Loucy (cell line): ENCODE measurements around the gene TCF15.

Experiments used
- EZH2phosphoT487 ChIP-seq: fragments of 200-600 bp; IDR thresholded peaks from 2 replicates; pipeline ENCODE4 v1.6.1; 2018; ENCODE audit warnings: antibody characterized with exemption, mild to moderate bottlenecking, moderate library complexity, borderline replicate concordance
- TF ChIP-seq, protein P1 (sequence below): fragments of 200-600 bp; sonication (generic); conservative IDR thresholded peaks from 2 replicates; pipeline ENCODE4 v1.5.1; 2014; ENCODE audit warnings: mild to moderate bottlenecking, antibody characterized with exemption, low read length

DNA sequence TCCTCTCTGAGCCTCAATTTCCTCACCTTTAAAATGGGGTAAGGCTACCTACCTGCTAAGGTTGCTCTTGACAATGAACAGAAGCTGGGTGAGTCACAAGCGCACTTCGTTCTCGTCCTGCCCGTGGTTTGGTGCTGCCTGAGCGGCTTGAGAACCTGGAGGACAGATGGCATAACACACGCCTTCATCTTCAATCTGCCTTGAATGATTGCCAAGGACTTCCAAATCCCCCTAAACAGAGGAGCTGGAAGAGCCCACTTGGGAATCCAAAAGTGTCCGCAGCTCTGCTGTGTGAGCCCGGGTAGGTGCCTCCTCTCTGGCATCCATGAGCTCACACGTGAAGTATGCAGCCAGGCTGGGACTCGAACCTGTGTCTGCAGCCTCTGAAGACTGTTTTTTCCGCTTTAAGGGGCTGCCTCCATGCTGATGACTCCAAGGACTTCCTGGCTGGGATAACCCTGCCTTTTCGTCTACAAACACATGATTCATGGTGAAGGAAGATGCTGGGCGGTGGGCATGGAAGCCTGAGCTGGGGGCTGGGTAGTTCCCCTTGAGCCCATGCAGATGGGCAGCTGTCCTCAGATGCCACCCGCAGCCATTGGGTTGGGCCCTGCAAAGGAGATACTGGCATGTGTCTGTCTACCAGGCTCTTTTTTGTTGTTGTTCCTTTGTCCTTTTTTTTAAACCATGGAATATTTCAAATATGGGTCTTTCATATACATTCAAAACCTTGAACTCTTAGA lies 41.3 kb downstream of the TCF15 start:
- TF ChIP-seq, protein P1, sequence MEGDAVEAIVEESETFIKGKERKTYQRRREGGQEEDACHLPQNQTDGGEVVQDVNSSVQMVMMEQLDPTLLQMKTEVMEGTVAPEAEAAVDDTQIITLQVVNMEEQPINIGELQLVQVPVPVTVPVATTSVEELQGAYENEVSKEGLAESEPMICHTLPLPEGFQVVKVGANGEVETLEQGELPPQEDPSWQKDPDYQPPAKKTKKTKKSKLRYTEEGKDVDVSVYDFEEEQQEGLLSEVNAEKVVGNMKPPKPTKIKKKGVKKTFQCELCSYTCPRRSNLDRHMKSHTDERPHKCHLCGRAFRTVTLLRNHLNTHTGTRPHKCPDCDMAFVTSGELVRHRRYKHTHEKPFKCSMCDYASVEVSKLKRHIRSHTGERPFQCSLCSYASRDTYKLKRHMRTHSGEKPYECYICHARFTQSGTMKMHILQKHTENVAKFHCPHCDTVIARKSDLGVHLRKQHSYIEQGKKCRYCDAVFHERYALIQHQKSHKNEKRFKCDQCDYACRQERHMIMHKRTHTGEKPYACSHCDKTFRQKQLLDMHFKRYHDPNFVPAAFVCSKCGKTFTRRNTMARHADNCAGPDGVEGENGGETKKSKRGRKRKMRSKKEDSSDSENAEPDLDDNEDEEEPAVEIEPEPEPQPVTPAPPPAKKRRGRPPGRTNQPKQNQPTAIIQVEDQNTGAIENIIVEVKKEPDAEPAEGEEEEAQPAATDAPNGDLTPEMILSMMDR = no peak
- TF ChIP-seq EZH2phosphoT487 = no peak
